Measurements from ENCODE around the gene KCNK5.

KCNK5 gene

DNA sequence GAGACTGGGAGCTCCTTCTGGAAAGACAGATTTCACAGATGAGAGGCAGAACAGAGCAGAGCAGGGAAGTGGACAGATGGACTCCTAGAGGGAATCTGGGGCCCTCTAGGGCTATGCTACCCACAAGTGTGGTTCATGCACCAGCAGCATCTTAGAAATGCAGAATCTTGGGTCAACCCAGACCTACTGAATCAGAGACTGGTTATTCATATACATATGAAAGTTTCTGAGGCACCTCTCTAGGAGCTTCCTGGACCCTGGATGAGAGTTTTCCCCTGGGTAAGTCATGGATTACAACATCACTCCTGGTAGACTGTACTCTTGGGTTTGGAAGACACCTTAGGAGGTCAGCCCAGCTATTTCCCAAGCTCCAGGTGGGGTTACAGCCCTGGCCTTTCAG, 58.9 kb downstream of the KCNK5 start:
- DNase-seq: no peak

DNA sequence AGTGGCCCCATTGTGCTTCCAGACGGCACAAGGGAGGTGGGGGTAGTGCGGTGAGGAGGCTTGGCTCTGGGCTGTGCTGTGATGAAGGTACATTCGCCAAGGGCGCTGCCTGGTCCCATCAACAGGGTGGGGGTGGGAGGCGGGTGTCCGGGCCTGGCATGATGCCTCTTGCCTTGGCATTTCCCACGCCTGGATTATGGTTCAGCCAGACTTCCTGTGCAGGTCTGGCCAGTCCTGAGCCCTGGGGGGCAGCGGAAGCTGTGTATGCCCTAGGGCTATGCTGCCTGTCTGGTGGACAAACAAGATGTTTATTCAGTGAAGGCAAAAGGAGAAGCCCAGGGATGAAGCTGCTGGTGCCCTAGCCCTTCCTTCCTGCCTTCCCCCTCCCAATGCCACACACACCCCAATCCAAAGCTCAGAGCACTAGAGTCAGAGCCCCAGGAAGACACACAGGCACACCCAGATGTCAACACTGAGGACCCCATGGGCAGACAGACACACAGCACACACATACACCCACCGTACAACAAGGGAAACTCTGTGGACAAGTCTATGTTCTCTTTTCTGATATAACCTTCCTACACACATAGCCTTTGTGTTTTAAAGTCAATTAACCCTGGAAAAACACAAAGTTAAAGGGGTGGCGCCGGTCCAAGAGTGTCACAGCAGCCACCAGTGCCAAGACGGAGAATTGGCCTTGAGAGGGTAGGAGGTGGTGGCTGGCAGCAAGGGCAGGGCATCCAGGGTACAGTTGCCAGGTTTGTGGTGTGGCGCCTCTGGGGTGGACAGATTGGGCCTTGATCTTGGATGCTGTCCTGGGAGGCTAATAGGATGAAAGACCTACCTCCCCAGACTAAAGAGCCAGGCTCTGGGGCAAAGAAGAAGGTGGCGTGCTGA, 59.6 kb downstream of the KCNK5 start:
- DNase-seq: no peak

DNA sequence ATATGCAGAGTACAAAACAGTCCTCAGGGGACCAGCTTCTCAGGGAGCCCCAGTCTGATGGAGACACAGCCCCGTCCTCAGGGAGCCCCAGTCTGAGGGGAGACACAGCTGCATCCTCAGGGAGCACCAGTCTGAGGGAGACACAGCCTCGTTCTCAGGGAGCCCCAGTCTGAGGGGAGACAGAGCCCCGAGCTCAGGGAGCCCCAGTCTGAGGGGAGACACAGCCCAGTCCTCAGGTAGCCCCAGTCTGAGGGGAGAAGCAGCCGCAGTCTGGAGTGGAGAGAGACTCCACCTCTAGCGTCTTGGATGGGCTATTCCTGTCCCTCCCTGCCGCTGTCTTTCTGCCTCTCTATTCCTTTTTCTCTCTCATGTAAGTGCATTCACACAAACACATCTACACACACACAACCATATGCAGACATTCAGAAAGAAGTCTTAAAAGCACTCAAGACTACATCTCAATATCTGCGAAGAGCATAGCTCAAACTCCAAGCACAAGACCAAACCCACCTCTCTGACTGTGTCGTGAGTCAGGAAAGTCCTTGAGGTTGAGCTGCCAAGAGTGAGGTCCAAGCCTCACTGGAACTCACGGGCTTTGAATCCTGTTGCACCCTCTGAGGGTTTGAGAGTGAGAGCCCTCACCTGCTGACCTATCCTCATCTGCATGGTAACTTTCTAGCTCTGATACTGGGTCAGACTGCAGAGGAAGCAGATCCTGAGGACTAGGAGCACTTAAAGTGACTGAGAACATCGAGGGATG, 61.2 kb downstream of the KCNK5 start:
- DNase-seq: no peak

DNA sequence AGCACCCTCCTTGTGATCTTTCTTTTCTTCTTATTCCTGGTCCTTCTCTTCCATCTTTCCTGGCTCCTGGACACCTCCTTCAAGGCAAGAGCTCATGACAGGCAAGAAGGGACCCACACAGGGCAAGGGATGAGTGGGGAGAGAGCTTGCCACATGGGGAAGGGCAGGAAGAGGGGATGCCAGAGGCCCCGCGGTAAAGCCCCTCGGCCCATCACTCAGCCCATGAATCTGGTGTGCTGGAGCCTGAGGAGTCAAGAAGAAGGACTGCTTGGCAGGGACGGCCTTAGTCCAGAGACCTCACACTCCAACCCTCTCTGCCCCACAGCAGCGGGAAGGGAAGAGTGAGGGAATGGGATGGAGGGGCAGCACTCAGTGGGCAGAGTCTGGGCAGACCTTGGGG, 62.0 kb downstream of the KCNK5 start:
- no peak for DNase-seq

DNA sequence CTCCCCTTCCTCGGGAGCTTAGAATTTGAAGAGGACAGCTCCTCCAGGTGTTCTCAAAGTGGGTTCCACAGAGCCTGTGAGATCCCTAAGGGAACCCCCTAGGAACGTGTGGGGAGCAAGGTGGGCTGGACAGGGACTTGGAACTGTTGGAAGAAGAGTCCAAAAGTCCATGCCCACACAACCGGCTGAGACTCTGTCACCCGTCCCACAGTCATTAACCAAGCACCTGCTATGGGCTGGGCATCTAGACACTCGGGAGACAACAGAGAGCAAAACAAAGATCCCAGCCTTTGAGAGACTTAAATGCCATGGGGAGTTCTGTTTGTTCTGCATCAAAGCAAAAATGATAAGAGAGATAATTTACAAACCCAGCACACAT, 62.4 kb downstream of the KCNK5 start:
- DNase-seq: no peak

DNA sequence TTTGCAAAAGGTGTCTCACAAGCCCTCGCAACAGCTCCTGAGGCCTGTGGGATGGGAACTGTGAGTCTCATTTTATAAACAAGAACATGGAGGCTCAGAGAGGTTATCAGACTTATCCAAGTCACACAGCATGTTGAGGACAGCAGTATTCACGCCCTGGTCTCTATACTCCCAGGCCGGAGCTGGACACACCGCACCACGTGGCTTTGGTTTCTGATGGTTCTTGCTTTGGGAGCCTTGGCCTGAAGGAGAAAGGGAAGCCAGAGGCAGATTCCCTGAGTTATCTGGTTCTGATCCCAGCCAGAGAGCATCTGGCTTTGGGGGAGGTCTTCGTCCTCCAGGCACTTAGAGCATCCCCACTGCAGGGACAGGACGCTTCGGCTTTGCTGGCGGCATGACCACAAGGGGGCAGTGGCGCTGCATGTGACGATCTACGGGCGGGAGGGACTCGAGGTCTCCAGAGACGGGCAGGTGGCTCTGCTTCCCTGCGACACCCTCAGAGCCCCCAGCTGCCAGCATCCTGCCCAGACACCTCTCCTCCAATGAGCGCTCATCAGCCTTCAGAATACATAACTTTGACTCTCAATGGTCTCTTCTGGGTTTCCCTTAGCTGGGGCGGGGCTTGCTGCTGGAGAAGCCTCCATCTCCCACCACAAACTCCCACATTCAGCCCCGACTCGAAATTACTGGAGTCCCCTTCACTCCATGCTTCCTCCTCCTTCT, 62.9 kb downstream of the KCNK5 start:
- DNase-seq: peak; percentile 84

DNA sequence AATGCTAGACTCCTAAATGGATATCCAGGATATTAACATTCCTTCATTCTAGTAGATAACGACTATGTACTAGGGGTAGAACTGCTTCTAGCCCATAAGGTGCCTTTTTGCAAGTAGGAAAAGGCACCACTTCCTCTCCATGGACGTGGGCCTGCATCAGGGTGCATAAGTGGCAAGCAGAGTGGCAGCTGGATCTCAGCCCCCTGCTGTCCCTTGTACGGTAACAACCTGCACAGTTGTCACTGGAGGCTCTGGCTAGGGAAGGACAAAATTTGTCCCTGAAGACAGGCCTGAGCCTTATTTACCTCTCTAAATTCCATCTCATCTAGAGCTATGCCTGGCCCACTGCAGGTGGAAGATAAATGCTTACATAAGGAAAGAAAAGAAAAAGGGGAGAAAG, 71.8 kb downstream of the KCNK5 start:
- no peak for DNase-seq

DNA sequence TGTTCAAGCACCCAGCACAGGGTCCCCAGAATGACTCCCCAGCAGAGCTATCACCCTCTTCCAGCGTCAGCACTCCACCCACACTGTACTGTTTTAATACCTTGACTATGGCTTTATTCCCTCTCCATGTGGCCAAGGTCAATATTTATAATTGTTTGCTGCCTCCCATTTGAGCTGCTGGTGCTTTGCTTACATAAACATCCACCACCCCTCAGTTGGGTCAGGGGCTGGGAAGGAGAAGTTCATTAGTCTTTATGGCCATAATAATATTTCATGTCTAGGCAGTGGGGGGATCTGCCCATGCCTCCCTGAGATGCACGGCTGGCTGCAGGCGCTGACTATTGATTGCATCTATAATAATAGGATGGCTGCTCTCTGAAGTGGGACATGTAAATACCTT, 72.5 kb downstream of the KCNK5 start:
- no peak for DNase-seq

DNA sequence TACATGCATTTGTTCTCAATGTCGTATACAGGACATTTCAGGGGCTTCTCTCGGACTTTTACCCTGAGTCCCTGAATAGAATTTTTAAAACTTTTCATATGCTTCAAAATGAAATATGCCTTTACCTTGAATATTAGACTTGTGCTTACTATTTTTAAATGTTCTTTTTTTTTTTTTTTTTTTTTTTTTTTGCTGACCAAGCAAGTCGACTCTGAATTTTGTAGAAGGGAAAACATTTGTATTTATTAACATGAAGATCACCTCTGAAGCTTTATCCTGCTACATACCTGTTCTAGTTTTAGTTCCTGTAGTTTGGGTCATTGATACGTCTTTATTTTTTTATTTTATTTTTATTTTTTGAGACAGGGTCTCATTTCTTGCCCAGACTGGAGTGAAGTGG, 74.6 kb downstream of the KCNK5 start:
- DNase-seq: no peak

DNA sequence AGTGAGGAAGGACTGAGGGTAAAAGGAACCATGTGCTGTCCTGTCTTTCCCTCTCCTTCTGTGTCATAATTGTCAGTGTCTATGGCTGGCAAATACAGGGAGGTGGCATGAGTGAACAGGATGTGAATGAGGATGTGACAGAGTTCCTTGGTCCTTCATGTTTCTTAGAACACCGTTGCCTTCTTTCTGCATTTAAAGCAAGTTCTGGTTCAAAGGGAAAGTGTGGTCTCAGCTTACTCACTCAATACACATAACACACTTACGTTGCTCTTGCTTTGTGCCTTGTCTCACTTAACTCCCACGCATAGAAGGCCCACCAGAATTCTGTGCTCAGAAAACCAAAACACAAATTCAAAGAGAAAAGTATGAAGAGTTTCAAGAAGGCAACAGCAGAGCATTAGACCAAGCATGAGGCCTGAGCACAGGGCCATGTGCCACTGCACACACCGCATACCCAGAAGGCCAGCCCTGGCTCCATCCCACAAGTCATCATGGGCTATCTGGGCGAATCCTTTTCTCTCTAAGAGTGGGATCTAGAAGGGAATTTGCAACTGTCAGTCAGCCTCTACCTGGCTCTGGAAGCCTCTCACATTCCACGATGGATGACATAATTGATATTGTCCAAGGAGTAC, 75.4 kb downstream of the KCNK5 start:
- DNase-seq: no peak

DNA sequence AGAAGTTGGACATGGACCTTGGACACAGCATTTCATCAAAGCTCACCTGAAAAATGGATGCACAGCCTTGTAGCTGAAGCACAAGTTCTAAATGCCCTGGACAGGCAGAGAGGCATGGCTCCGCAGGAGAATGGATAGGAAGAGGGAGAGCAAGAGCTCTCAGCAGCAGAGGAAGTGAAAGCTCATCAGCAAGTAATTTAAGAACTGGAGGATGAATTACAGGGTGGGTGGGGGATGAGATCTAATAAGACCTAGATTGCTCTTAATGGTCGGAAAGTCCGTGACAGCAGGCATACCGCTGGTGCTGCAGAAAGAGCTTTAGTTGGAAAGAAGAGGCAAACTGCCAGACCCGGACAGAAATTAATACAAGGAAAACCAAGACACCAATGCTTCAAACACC, 77.0 kb downstream of the KCNK5 start:
- no peak for DNase-seq

DNA sequence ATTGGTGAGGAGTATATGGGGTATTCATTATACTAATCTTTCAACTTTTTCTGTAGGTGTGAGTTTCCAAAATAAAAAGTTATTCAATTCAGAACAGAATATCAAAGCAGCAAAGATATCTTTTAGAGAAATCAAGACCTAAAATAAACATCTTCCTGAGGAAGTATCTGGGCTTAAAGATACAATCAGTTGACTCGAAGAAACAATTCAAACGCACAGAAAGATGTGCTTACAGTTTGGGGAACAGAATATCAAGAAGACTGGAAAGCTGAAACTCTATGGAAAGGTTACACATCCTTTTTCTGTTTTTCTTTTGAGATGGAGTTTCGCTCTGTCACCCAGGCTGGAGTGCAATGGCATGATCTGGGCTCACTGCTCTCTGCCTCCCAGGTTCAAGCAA, 78.1 kb downstream of the KCNK5 start:
- no peak for DNase-seq

DNA sequence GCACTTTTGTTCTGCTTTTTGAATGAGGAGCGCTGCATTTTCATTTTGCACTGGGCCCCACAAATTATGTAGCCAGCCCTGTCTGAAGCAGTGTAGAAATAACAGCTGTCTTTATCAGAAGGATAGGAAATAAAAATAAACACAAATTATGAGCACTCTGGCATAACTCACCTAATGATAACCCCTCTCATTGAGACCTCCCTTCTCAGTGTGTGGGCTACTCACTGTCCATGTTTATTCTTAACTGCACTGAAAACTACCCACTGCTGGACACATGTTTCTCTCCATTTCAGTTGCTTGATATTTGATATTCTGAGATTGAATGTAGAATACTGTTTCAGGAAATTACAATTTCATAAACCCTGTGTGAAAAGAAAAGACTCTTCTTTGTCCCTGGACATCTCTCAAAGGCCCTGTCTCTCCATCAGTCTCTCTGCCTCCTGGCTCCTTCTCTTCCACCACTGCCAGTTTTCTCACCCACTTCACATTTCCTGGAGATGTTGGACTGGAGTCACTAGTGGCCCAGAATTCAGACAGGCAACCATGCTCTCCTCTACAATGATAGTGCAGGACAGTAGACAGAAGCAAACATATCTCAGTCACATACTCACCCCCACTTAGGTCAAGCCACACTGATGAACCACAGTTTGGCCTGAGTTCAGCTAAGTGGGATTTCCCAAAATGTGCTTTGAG, 84.6 kb downstream of the KCNK5 start:
- no peak for DNase-seq

DNA sequence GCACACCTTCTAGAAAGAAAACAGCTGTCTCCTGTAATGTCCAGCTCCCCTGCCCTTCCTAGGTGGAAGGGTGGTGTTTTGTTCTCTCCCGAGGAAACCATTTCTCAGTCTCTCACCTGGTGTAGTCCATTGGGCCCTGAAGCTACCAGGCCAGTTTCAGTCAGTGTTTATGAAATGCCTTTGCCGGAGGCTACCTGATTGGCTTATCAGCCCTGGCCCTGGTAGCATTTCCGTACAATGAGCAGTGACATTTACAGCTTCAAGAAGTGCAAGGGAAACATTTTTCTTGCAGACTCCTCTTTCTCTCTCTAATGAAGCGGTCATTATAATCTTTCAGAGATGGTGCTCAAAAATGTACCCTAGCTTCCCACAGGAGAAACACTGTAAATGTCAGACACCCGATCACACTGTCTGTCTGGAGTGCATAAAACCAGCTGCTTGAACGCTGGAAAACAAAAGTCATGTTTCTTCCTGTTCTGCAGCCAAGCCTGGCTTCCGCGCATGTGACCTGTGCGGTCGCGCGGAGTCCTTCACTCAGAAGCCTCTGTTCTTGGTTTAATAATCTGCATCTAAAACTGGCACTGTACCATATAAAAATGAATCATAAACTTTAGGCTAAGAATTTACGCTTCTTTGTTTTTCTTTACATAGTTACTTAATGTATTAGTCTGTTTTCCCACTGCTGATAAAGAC, 85.9 kb downstream of the KCNK5 start:
- DNase-seq: peak; percentile 30

DNA sequence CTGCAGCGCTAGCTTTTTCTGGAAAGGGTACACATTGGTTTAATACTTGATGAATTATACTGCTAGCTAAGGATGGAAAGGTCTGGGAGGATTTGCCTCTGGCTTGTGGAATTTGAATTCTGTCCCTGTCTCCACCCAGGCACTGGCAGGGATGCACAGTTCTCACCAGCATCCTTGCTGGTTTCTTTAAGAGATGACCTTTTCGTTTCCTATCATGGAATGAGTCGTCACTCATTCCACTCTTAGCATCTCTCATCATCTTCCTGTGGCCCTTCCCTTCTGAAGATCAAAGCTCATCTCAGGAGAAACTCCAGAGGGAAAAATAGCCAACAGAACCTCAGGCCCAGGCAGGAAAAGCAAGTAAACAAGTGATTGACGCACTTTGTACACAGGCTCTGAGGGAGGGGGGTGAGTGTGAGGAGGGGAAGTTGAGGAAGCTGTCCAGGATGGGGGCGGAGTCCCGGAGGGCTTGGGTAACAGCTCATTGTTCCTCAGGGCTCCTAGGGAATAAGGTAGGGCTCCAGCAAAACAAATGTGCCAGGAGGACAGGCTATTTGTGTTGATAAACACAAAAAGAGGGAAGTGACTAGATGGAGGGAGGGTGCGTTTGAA, 88.6 kb downstream of the KCNK5 start:
- no peak for DNase-seq

Measured in activated CD4-positive, alpha-beta T cell treated with anti-CD3 and anti-CD28 coated beads, Interleukin-2, amount 50 U/mL, for 1 hour (primary cell).